GM18951 (cell line): Measurements from ENCODE around the gene FOXO1.

Experiments
- POLR2A ChIP-seq: IDR thresholded peaks from 4 replicates; pipeline ENCODE4 v1.6.1; 2011; ENCODE audit warnings: mild to moderate bottlenecking; ENCODE audit not compliant: insufficient read length, insufficient read depth; ENCODE audit errors: extremely low read depth
- in situ Hi-C: fragments of 300-500 bp; cut with MboI; formaldehyde crosslinking; loops from one replicate; pipeline ENCODE4 v1.12.0; 2022; ENCODE audit warnings: low sequenced_read_pairs, mixed read lengths, inconsistent platforms; ENCODE audit not compliant: unreplicated experiment

The FOXO1 gene

GRCh38 chr13:40619479-40619814 lies 47.0 kb downstream of the FOXO1 start:
- in situ Hi-C loops, result no loop called here
- TF ChIP-seq POLR2A, result no peak

GRCh38 chr13:40618581-40619478 lies 47.6 kb downstream of the FOXO1 start:
- in situ Hi-C loops, result no loop called here
- no peak for TF ChIP-seq POLR2A

GRCh38 chr13:40617801-40618356 lies 48.6 kb downstream of the FOXO1 start:
- in situ Hi-C loops, result no loop called here
- TF ChIP-seq POLR2A, result no peak

GRCh38 chr13:40615619-40616018 lies 50.8 kb downstream of the FOXO1 start:
- in situ Hi-C loops, result no loop called here
- no peak for TF ChIP-seq POLR2A

- in situ Hi-C loops, result no loop called here
- TF ChIP-seq POLR2A, result no peak
Observed at GRCh38 chr13:40613914-40614313, 52.5 kb downstream of the FOXO1 start.

GRCh38 chr13:40613192-40613818 lies 53.1 kb downstream of the FOXO1 start:
- peak; percentile 29 for TF ChIP-seq POLR2A
- in situ Hi-C loops, result no loop called here

- TF ChIP-seq POLR2A, result no peak
- in situ Hi-C loops, result no loop called here
Observed at GRCh38 chr13:40612041-40612440, 54.4 kb downstream of the FOXO1 start.

GRCh38 chr13:40611635-40612034 lies 54.8 kb downstream of the FOXO1 start:
- TF ChIP-seq POLR2A, result no peak
- in situ Hi-C loops, result no loop called here

GRCh38 chr13:40611004-40611403 lies 55.4 kb downstream of the FOXO1 start:
- TF ChIP-seq POLR2A, result no peak
- in situ Hi-C loops, result no loop called here

- no peak for TF ChIP-seq POLR2A
- in situ Hi-C loops, result no loop called here
Observed at GRCh38 chr13:40609972-40610726, 56.3 kb downstream of the FOXO1 start.

- in situ Hi-C loops, result no loop called here
- TF ChIP-seq POLR2A, result no peak
Observed at GRCh38 chr13:40608308-40608707, 58.1 kb downstream of the FOXO1 start.

GRCh38 chr13:40605573-40605972 lies 60.9 kb downstream of the FOXO1 start:
- in situ Hi-C loops, result no loop called here
- TF ChIP-seq POLR2A, result no peak

GRCh38 chr13:40604135-40604534 lies 62.3 kb downstream of the FOXO1 start:
- in situ Hi-C loops, result no loop called here
- TF ChIP-seq POLR2A, result no peak
